Colonic mucosa (tissue), 4 donors: ENCODE data around the gene TAF13. TPM values are rescaled to one million over a fixed set of nuclear protein-coding genes. Genes with fewer than 3 reads are reported as not detected.

Experiments
- DNase-seq: peaks from one replicate; pipeline ENCODE4 v3.0.0-alpha.2; 2020
- H3K27ac ChIP-seq: fragments of 200-600 bp; one replicate; pipeline ENCODE4 v1.8.0; 2021
- H3K27me3 ChIP-seq: fragments of 200-600 bp; one replicate; pipeline ENCODE4 v1.8.0; 2021
- H3K36me3 ChIP-seq: fragments of 200-600 bp; one replicate; pipeline ENCODE4 v1.8.0; 2021
- H3K4me1 ChIP-seq: fragments of 200-600 bp; one replicate; pipeline ENCODE4 v1.8.0; 2021; ENCODE audit warnings: mild to moderate bottlenecking
- H3K4me3 ChIP-seq: fragments of 200-600 bp; one replicate; pipeline ENCODE4 v1.8.0; 2021
- H3K9ac ChIP-seq, 2 donors: one replicate each; pipeline ENCODE4 v1.7.0; 2013; ENCODE audit warnings: control low read depth in 2 of 2, low read depth in 2 of 2, low read length in 2 of 2
- H3K9me3 ChIP-seq: fragments of 200-600 bp; one replicate; pipeline ENCODE4 v1.8.0; 2021
- intact Hi-C: fragments of 100-400 bp; cut with DNase I; formaldehyde crosslinking; loops from one replicate; pipeline ENCODE4 v1.14.1; 2022
- total RNA-seq, 2 donors: library from RNA; stranded (reverse); fragmentation: NEBNext Ultra II Directional in 1 of 2; extraction: Animal tissue kit (Norgen Biotek cat#: 25700) in 1 of 2; gene quantifications; one replicate each; pipeline ENCODE4 v1.2.1, GENCODE V29; 2021
- TF ChIP-seq, protein P1 (sequence below): fragments of 200-600 bp; IDR thresholded peaks from one replicate; pipeline ENCODE4 v1.8.0; 2022; ENCODE audit warnings: antibody characterized with exemption, mild to moderate bottlenecking
- donor health status: healthy.
- donor health status: DM: no; HTN: no; CAD: no.
- donor health status: DM: no; HTN: no; CAD: no.

Gene TAF13
- total RNA-seq, 2 donors from 2014 or later: 49.4 to 50.9 TPM

DNA sequence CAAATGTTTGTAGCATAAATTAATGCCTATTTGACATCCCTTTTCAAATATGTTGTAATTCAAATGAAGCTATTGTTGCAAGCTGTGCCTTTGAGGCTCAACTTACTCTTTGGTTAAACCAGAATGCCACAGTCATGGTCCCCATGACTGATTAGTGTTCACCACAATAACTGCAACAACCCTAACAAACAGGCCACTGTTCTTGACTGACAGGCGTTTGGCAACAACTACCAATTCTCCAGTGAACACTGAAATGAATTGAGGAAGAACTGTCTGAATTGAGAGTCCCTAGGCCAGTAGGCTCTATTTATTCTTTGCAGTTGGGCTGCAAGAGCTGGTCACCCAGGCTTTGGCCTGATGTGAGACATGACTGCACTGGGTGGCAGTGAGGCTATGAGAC, 8.1 kb upstream of the TAF13 start:
- Histone ChIP-seq H3K27me3 (no peaks in the 10 kb centered on the region), H3K4me1 (no peaks in the 10 kb centered on the region), H3K36me3 (no peaks in the 10 kb centered on the region), H3K9me3 (no peaks in the 10 kb centered on the region), H3K27ac (no peak overlapping the region), H3K9ac (no peak overlapping the region), H3K4me3 (no peak overlapping the region)
- intact Hi-C loops: no loop called here
- DNase-seq: no peak
- TF ChIP-seq, protein P1, sequence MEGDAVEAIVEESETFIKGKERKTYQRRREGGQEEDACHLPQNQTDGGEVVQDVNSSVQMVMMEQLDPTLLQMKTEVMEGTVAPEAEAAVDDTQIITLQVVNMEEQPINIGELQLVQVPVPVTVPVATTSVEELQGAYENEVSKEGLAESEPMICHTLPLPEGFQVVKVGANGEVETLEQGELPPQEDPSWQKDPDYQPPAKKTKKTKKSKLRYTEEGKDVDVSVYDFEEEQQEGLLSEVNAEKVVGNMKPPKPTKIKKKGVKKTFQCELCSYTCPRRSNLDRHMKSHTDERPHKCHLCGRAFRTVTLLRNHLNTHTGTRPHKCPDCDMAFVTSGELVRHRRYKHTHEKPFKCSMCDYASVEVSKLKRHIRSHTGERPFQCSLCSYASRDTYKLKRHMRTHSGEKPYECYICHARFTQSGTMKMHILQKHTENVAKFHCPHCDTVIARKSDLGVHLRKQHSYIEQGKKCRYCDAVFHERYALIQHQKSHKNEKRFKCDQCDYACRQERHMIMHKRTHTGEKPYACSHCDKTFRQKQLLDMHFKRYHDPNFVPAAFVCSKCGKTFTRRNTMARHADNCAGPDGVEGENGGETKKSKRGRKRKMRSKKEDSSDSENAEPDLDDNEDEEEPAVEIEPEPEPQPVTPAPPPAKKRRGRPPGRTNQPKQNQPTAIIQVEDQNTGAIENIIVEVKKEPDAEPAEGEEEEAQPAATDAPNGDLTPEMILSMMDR: no peak

DNA sequence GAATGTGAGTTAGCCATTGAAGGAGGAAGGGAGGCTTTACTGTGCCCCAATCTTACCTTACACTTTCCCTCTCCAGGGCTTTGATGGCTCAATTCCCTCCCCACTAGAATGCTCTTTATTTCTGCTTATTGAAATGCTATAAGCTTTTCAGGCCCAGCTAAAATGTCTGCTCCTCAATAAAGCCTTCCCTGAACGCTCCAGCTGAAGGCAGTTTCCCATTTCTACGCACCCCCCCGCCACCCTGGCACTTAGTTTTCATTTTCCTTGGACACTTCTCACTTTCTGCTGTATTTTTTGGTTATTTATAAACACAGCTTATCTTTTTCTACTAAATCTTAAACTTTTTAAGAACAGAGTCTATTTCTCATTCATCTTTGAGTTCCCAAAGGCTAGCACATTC, 7.7 kb upstream of the TAF13 start:
- no peaks in the 10 kb centered on the region for H3K27me3 ChIP-seq
- no peak overlapping the region for H3K27ac ChIP-seq
- intact Hi-C loops: no loop called here
- TF ChIP-seq, protein P1: no peak
- no peaks in the 10 kb centered on the region for H3K4me1 ChIP-seq
- DNase-seq: no peak
- H3K36me3 ChIP-seq: no peaks in the 10 kb centered on the region
- no peaks in the 10 kb centered on the region for H3K9me3 ChIP-seq
- no peak overlapping the region for H3K9ac ChIP-seq
- H3K4me3 ChIP-seq: no peak overlapping the region

DNA sequence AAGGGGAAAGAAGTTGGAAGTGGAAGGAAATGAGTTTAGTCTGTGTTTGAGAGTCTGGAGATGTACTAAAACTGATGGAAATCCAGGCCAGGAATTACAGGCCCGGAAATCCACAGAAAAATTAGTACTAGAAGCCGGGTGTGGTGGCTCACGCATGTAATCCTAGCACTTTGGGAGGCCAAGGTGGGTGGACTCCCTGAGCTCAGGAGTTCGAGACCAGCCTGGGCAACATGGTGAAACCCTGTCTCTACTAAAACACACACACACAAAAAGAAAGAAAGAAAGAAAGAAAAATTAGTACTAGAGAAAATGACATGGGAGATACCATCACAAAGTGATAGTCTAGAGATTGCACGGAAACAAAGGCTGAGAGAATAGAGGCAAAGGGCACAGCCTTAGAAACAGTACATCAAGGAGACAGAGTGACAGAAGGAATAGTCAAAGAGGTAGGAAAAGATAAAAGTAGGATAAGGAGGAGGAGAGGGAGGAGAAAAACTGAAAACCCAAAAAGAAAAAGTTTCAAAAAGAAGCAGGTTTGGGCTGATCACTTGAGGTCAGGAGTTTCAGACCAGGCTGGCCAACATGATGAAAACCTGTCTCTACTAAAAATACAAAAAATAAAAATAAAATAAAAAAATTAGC, 4.8 kb upstream of the TAF13 start:
- no peaks in the 10 kb centered on the region for H3K4me1 ChIP-seq
- TF ChIP-seq, protein P1: no peak
- H3K27ac ChIP-seq: no peak overlapping the region
- no peaks in the 10 kb centered on the region for H3K27me3 ChIP-seq
- H3K9me3 ChIP-seq: no peaks in the 10 kb centered on the region
- no peaks in the 10 kb centered on the region for H3K36me3 ChIP-seq
- no peak overlapping the region for H3K4me3 ChIP-seq
- intact Hi-C loops: no loop called here
- DNase-seq: no peak
- no peak overlapping the region for H3K9ac ChIP-seq

DNA sequence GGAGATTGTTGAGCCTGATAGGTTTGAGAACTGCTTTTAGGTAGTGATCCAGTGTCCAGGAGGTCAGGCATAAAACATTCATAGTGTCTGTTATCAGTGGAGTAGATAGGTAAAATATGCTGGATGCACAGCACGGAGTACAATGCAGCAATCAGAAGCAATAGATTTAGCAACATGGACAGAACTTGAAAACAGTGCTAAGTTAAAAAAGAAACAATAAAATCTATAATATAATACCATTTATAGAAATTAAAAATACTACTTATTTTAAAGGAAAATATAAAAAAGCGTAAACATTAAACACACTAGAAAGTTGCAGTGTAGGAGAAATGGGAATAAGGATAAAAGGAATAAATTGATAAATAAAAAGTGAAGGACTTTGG, 3.4 kb upstream of the TAF13 start:
- no peaks in the 10 kb centered on the region for H3K36me3 ChIP-seq
- no peak for DNase-seq
- no peaks in the 10 kb centered on the region for H3K27me3 ChIP-seq
- intact Hi-C loops: no loop called here
- H3K4me1 ChIP-seq: peaks cover 5% of the 10 kb centered on the region
- H3K9me3 ChIP-seq: no peaks in the 10 kb centered on the region
- no peak overlapping the region for H3K27ac ChIP-seq
- TF ChIP-seq, protein P1: no peak
- no peak overlapping the region for H3K9ac ChIP-seq
- no peak overlapping the region for H3K4me3 ChIP-seq

DNA sequence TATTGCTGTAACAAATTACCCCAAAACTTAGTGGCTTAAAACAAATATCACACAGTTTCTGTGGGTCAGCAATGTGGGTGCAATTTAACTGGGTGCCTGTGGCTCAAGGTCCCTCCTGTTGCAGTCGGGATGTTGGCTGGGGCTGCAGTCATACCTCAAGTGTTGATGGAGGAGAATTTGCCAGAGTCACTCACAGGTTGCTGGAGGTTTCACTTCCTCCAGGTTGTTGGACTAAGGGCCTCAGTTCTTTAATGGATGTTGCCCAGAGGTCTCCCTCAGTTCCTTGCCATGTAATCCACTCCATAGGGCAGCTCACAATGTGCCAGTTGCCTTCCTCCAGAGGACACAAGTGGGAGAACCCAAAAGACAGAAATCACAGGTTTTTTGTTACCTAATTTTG, 2.5 kb upstream of the TAF13 start:
- Histone ChIP-seq H3K9ac (no peak overlapping the region), H3K9me3 (no peaks in the 10 kb centered on the region), H3K4me1 (peaks cover 5% of the 10 kb centered on the region), H3K36me3 (no peaks in the 10 kb centered on the region), H3K4me3 (no peak overlapping the region), H3K27ac (no peak overlapping the region), H3K27me3 (no peaks in the 10 kb centered on the region)
- no peak for DNase-seq
- intact Hi-C loops: no loop called here
- TF ChIP-seq, protein P1: no peak
